ENCODE results near the gene ZNF853.

Gene ZNF853

DNA sequence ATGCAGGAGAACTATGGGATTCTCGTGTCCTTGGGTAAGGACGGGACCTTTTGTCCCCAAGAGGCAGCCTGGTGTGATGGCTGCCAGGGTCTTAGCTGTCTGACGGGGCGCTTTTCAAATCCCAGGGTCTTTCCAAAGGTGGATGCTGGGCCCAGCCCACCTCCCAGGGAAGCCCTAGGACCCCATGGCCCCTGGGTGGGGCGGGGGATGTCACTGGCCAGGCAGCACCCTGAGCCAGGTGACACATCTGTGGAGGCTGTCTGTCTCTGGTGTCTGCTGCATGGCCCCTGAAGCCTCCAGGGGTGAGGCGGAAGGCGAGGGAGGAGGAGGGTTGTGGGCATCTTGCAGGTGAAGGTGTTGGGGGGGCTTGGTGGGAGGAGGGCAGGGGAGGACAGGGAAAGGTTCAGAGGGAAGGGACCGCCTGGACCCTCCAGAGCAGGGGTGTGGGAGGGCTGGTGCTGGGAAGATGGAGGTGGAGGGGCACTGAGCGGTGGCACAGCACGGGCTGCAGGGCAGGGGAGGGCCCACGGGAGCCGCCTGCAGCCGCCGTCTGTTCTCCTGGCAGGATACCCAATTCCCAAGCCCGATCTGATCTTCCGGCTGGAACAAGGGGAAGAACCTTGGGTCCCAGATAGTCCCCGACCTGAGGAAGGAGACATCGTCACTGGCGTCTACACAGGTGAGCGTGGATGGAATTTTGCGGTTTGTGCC, 28.7 kb downstream of the ZNF853 start:
- Histone ChIP-seq H3K4me3 (ENCODE audit: low read depth in 1 of 2, low read length in 2 of 2) (no peak overlapping the region), H3K27ac (ENCODE audit: low read length) (no peak overlapping the region), H3K9ac (ENCODE audit: low read depth, low read length) (no peak overlapping the region), H3K4me2 (ENCODE audit: insufficient read depth, low read length) (no peak overlapping the region), H4K20me1 (ENCODE audit: insufficient read depth, low read length) (peaks cover 75% of the 10 kb centered on the region), H3K9me3 (ENCODE audit: insufficient read depth, low read length, severe bottlenecking) (no peaks in the 10 kb centered on the region), H3K79me2 (ENCODE audit: insufficient read depth, low read length) (peaks cover 68% of the 10 kb centered on the region), H3K27me3 (ENCODE audit: insufficient read depth, low read length, poor library complexity) (no peaks in the 10 kb centered on the region), H3K36me3 (ENCODE audit: insufficient read depth, low read length) (peaks cover 95% of the 10 kb centered on the region), H3K4me1 (ENCODE audit: insufficient read depth, low read length) (peaks cover 15% of the 10 kb centered on the region), H2AFZ (ENCODE audit: low read depth, low read length) (no peak overlapping the region)
- TF ChIP-seq EZH2 (IDR thresholded peaks at IDR 0.05; ENCODE audit: borderline replicate concordance, low read depth, low read length, severe bottlenecking), result no peak
- TF ChIP-seq CTCF (IDR thresholded peaks at IDR 0.05; ENCODE audit: borderline replicate concordance, extremely low read depth, low read length, poor library complexity, severe bottlenecking), result no peak
- no peak for DNase-seq
- ATAC-seq (ENCODE audit: insufficient read depth, low read depth), result no peak

DNA sequence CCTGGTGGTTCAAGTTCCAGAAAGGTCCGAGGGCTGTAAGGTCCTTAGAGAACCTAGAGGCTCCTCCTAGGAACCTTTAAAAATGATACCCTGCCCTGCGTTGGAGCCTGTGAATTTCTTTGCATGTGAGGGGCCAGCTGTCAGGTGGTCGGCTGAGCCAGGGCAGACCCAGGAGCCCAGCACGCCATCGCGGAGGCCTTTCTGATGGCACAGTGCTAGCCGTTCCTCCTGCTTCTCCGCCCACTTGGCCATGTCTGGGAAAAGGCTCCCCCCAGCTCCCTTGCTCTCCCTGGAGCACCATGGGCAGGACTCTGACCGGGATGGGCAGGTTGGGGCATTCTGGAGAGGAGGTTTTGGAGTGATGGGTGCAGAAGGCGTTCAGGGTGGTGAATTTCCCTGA, 29.3 kb downstream of the ZNF853 start:
- Histone ChIP-seq H2AFZ (ENCODE audit: low read depth, low read length) (no peak overlapping the region), H3K27me3 (ENCODE audit: insufficient read depth, low read length, poor library complexity) (no peaks in the 10 kb centered on the region), H3K79me2 (ENCODE audit: insufficient read depth, low read length) (peaks cover 66% of the 10 kb centered on the region), H3K4me1 (ENCODE audit: insufficient read depth, low read length) (peaks cover 8% of the 10 kb centered on the region), H4K20me1 (ENCODE audit: insufficient read depth, low read length) (peaks cover 77% of the 10 kb centered on the region), H3K9ac (ENCODE audit: low read depth, low read length) (no peak overlapping the region), H3K4me2 (ENCODE audit: insufficient read depth, low read length) (no peak overlapping the region), H3K36me3 (ENCODE audit: insufficient read depth, low read length) (peaks cover 95% of the 10 kb centered on the region), H3K9me3 (ENCODE audit: insufficient read depth, low read length, severe bottlenecking) (no peaks in the 10 kb centered on the region), H3K4me3 (ENCODE audit: low read depth in 1 of 2, low read length in 2 of 2) (no peak overlapping the region), H3K27ac (ENCODE audit: low read length) (no peak overlapping the region)
- DNase-seq, result no peak
- ATAC-seq (ENCODE audit: insufficient read depth, low read depth), result no peak
- TF ChIP-seq EZH2 (IDR thresholded peaks at IDR 0.05; ENCODE audit: borderline replicate concordance, low read depth, low read length, severe bottlenecking) (no peak), CTCF (IDR thresholded peaks at IDR 0.05; ENCODE audit: borderline replicate concordance, extremely low read depth, low read length, poor library complexity, severe bottlenecking) (no peak)

DNA sequence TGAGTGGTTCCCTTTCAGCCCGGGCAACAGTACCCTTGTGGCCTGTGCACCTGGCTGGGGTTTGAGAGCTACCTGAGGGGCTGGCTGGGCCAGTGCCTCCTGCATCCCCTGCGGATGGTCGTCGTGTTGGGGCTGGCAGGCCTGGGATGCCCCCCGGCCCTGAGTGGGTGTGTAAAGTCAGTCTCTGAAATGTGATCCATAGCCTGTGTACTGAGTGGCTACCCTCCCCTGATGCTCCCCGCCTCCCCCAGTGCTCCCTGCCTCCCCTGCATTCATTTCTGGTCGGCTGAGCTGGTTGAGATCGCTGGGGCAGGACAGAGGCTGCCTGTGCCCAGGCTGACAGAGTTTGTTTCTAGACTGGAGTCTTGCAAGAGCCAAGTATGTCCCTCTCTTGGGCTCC, 31.1 kb downstream of the ZNF853 start:
- Histone ChIP-seq H3K27me3 (ENCODE audit: insufficient read depth, low read length, poor library complexity) (no peaks in the 10 kb centered on the region), H3K9me3 (ENCODE audit: insufficient read depth, low read length, severe bottlenecking) (peaks cover 7% of the 10 kb centered on the region), H3K4me3 (ENCODE audit: low read depth in 1 of 2, low read length in 2 of 2) (no peak overlapping the region), H4K20me1 (ENCODE audit: insufficient read depth, low read length) (peaks cover 70% of the 10 kb centered on the region), H3K4me1 (ENCODE audit: insufficient read depth, low read length) (no peaks in the 10 kb centered on the region), H3K79me2 (ENCODE audit: insufficient read depth, low read length) (peaks cover 51% of the 10 kb centered on the region), H3K27ac (ENCODE audit: low read length) (no peak overlapping the region), H3K36me3 (ENCODE audit: insufficient read depth, low read length) (peaks cover 92% of the 10 kb centered on the region), H2AFZ (ENCODE audit: low read depth, low read length) (no peak overlapping the region), H3K4me2 (ENCODE audit: insufficient read depth, low read length) (no peak overlapping the region), H3K9ac (ENCODE audit: low read depth, low read length) (no peak overlapping the region)
- TF ChIP-seq EZH2 (IDR thresholded peaks at IDR 0.05; ENCODE audit: borderline replicate concordance, low read depth, low read length, severe bottlenecking), result no peak
- ATAC-seq (ENCODE audit: insufficient read depth, low read depth) (0 out of 3 replicates have a peak, but pooled peaks have one; percentile 6), DNase-seq (no peak)

- no peak overlapping the region for H3K4me2 ChIP-seq (ENCODE audit: insufficient read depth, low read length)
- H3K27me3 ChIP-seq (ENCODE audit: insufficient read depth, low read length, poor library complexity), result no peaks in the 10 kb centered on the region
- H3K27ac ChIP-seq (ENCODE audit: low read length), result no peak overlapping the region
- H3K36me3 ChIP-seq (ENCODE audit: insufficient read depth, low read length), result peaks cover 92% of the 10 kb centered on the region
- DNase-seq (no peak), ATAC-seq (ENCODE audit: insufficient read depth, low read depth) (no peak)
- H3K4me3 ChIP-seq (ENCODE audit: low read depth in 1 of 2, low read length in 2 of 2), result no peak overlapping the region
- H3K9me3 ChIP-seq (ENCODE audit: insufficient read depth, low read length, severe bottlenecking), result peaks cover 7% of the 10 kb centered on the region
- H4K20me1 ChIP-seq (ENCODE audit: insufficient read depth, low read length), result peaks cover 66% of the 10 kb centered on the region
- H3K4me1 ChIP-seq (ENCODE audit: insufficient read depth, low read length), result no peaks in the 10 kb centered on the region
- TF ChIP-seq CTCF (IDR thresholded peaks at IDR 0.05; ENCODE audit: borderline replicate concordance, extremely low read depth, low read length, poor library complexity, severe bottlenecking) (no peak), EZH2 (IDR thresholded peaks at IDR 0.05; ENCODE audit: borderline replicate concordance, low read depth, low read length, severe bottlenecking) (no peak)
- no peak overlapping the region for H2AFZ ChIP-seq (ENCODE audit: low read depth, low read length)
- peaks cover 46% of the 10 kb centered on the region for H3K79me2 ChIP-seq (ENCODE audit: insufficient read depth, low read length)
- no peak overlapping the region for H3K9ac ChIP-seq (ENCODE audit: low read depth, low read length)
Observed at GRCh38 chr7:6647080-6647479, 31.7 kb downstream of the ZNF853 start.

Data from DND-41 (cell line).